WTC11 (cell line): Measurements from ENCODE around the gene PACSIN3. TPM values are rescaled to one million over a fixed set of nuclear protein-coding genes. Genes with fewer than 3 reads are reported as not detected.

ENCODE experiments used
- ATAC-seq: fragments of 200-7000 bp; cut with Tn5 transposase; 2 replicates; pipeline ENCODE4 v1.10.0; 2021; ENCODE audit warnings: mild to moderate bottlenecking, moderate library complexity
- CTCF ChIA-PET: fragments of 300-600 bp; sonication (Branson Sonifier 250); formaldehyde crosslinking; loops from one replicate; lab custom pipeline; 2021; ENCODE audit warnings: antibody characterized with exemption; lab: Charles Lee
- POLR2A ChIA-PET: fragments of 350-600 bp; sonication (Branson Sonifier 250); formaldehyde crosslinking; loops from one replicate; lab custom pipeline; 2021; ENCODE audit warnings: antibody characterized with exemption; lab: Charles Lee
- DNase-seq: peaks from one replicate; pipeline ENCODE4 v3.0.0; 2021; ENCODE audit warnings: low spot score
- H3K27ac Mint-ChIP-seq: 2 replicates; pipeline ENCODE4 v1.8.0; 2021; ENCODE audit warnings: mixed read lengths
- H3K27me3 Mint-ChIP-seq: 2 replicates; pipeline ENCODE4 v1.8.0; 2021; ENCODE audit warnings: low read depth, mild to moderate bottlenecking, moderate library complexity, mixed read lengths
- H3K36me3 Mint-ChIP-seq: 2 replicates; pipeline ENCODE4 v1.8.0; 2021; ENCODE audit warnings: mixed read lengths
- H3K4me1 Mint-ChIP-seq: 2 replicates; pipeline ENCODE4 v1.8.0; 2022; ENCODE audit warnings: mixed read lengths
- H3K4me3 Mint-ChIP-seq: 2 replicates; pipeline ENCODE4 v1.8.0; 2021; ENCODE audit warnings: mild to moderate bottlenecking, moderate library complexity, mixed read lengths
- H3K9me3 Mint-ChIP-seq: 2 replicates; pipeline ENCODE4 v1.8.0; 2021; ENCODE audit warnings: mixed read lengths
- ATF2 ChIP-seq: sonication (generic); formaldehyde crosslinking; IDR thresholded peaks from 2 replicates; pipeline ENCODE4 v1.8.1; 2022; ENCODE audit warnings: low read depth, missing genetic modification reagents, borderline replicate concordance
- CBFB ChIP-seq: sonication (generic); formaldehyde crosslinking; IDR thresholded peaks from 2 replicates; pipeline ENCODE4 v1.8.1; 2022; ENCODE audit warnings: mild to moderate bottlenecking, low read depth, missing genetic modification reagents
- CDX4 ChIP-seq: fragments of 250-450 bp; sonication (Bioruptor Pico); IDR thresholded peaks from 2 replicates; pipeline ENCODE4 v1.9.0; 2021; ENCODE audit warnings: moderate library complexity, mild to moderate bottlenecking, inconsistent platforms, borderline replicate concordance
- ETV6 ChIP-seq: sonication (generic); formaldehyde crosslinking; IDR thresholded peaks from 2 replicates; pipeline ENCODE4 v1.8.1; 2022; ENCODE audit warnings: mild to moderate bottlenecking, missing genetic modification reagents
- GTF2I ChIP-seq: fragments of 250-450 bp; sonication (Bioruptor Pico); conservative IDR thresholded peaks from 2 replicates; pipeline ENCODE4 v1.4.0; 2021; ENCODE audit warnings: mild to moderate bottlenecking
- HMGXB4 ChIP-seq: sonication (generic); formaldehyde crosslinking; IDR thresholded peaks from 2 replicates; pipeline ENCODE4 v1.8.1; 2023; ENCODE audit warnings: mild to moderate bottlenecking, moderate library complexity, missing genetic modification reagents
- JAZF1 ChIP-seq: fragments of 250-450 bp; sonication (Bioruptor Pico); IDR thresholded peaks from 2 replicates; pipeline ENCODE4 v1.9.0; 2021; ENCODE audit warnings: moderate library complexity, mild to moderate bottlenecking, inconsistent platforms
- MLX ChIP-seq: sonication (generic); formaldehyde crosslinking; IDR thresholded peaks from 2 replicates; pipeline ENCODE4 v1.8.1; 2023; ENCODE audit warnings: mild to moderate bottlenecking, missing genetic modification reagents, moderate library complexity
- MXD4 ChIP-seq: fragments of 250-450 bp; sonication (Bioruptor Pico); IDR thresholded peaks from 2 replicates; pipeline ENCODE4 v1.8.0; 2021; ENCODE audit warnings: mild to moderate bottlenecking, moderate library complexity, borderline replicate concordance
- NR2C2 ChIP-seq: sonication (generic); formaldehyde crosslinking; IDR thresholded peaks from 2 replicates; pipeline ENCODE4 v1.8.0; 2022; ENCODE audit warnings: mild to moderate bottlenecking, missing genetic modification reagents
- SMAD3 ChIP-seq: sonication (generic); formaldehyde crosslinking; IDR thresholded peaks from 2 replicates; pipeline ENCODE4 v1.8.0; 2022; ENCODE audit warnings: missing genetic modification reagents, mild to moderate bottlenecking, borderline replicate concordance
- SOX15 ChIP-seq: fragments of 250-450 bp; sonication (Bioruptor Pico); IDR thresholded peaks from 2 replicates; pipeline ENCODE4 v1.9.0; 2021; ENCODE audit warnings: mild to moderate bottlenecking
- TCF7 ChIP-seq: sonication (generic); formaldehyde crosslinking; IDR thresholded peaks from 2 replicates; pipeline ENCODE4 v1.8.0; 2022; ENCODE audit warnings: mild to moderate bottlenecking, low read depth, missing genetic modification reagents, moderate library complexity
- TEAD4 ChIP-seq: sonication (generic); formaldehyde crosslinking; IDR thresholded peaks from 2 replicates; pipeline ENCODE4 v1.8.0; 2022; ENCODE audit warnings: mild to moderate bottlenecking, missing genetic modification reagents
- ZNF281 ChIP-seq: sonication (generic); formaldehyde crosslinking; IDR thresholded peaks from 2 replicates; pipeline ENCODE4 v1.8.0; 2023; ENCODE audit warnings: mild to moderate bottlenecking, missing genetic modification reagents
- ZNF416 ChIP-seq: fragments of 250-450 bp; sonication (Bioruptor Pico); IDR thresholded peaks from 2 replicates; pipeline ENCODE4 v1.9.0; 2021; ENCODE audit warnings: mild to moderate bottlenecking, inconsistent platforms
- total RNA-seq: library from RNA; stranded (reverse); gene quantifications from 3 replicates; pipeline ENCODE4 v1.2.3, GENCODE V29; 2021
- TF ChIP-seq, protein P1 (sequence below): sonication (generic); formaldehyde crosslinking; IDR thresholded peaks from 2 replicates; pipeline ENCODE4 v1.8.1; 2022; ENCODE audit warnings: mild to moderate bottlenecking, missing genetic modification reagents, moderate library complexity, borderline replicate concordance

Gene PACSIN3
- total RNA-seq, 1 experiment from 2014 or later = 76.8 TPM

DNA sequence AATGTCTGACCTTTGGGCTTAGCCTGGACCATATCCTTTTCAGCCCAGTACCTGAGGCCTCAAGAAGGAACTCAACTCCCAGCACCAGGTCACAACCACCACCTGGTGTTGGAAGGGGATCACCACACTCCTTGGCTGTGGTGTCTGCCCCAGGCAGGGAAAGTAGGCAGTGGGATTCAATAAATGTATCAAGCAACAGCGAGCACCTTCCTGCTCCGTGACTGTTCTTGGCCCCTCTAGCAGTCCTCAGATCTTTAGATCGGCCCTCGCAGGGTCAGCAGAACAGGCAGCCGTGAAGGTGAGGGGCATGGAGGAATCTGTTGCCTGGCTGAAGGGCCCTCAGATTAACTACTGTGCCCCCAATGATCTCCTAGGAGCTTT is 25.5 kb downstream of the PACSIN3 start:
- TF ChIP-seq ZNF416 (CRISPR knock-in tag) = 0 out of 2 replicates have a peak, but pooled peaks have one; percentile 23
- TF ChIP-seq GTF2I = no peak
- no peak for TF ChIP-seq NR2C2 (CRISPR knock-in tag)
- peak; percentile 3 for ATAC-seq
- ChIA-PET CTCF (interaction anchor here (0.6 to 3.9 kb wide), 19 partner anchors 8 to 543 kb away, joined by 3 to 36 read pairs (median 5); partner anchors contain the start of genes CSTPP1 and NR1H3), POLR2A (no interaction called here)
- Mint-ChIP-seq H3K4me1 (0 out of 2 replicates have a peak, but pooled peaks cover 3% of the 10 kb centered on the region), H3K4me3 (no peak overlapping the region), H3K27ac (no peak overlapping the region; the same call in 1 of the 2 replicates), H3K36me3 (peaks cover 18% of the 10 kb centered on the region; the same call in 1 of the 2 replicates), H3K9me3 (no peaks in the 10 kb centered on the region), H3K27me3 (no peaks in the 10 kb centered on the region)
- DNase-seq = no peak

- peaks cover 20% of the 10 kb centered on the region for H3K4me1 Mint-ChIP-seq
- no peaks in the 10 kb centered on the region for H3K9me3 Mint-ChIP-seq
- H3K27ac Mint-ChIP-seq = no peak overlapping the region; the same call in 1 of the 2 replicates
- POLR2A ChIA-PET = no interaction called here
- DNase-seq (no peak), ATAC-seq (no peak)
- no peak for TF ChIP-seq TCF7 (CRISPR knock-in tag)
- no peak for TF ChIP-seq CBFB (CRISPR knock-in tag)
- TF ChIP-seq SMAD3 = no peak
- no peak for TF ChIP-seq JAZF1
- no peak for TF ChIP-seq ATF2 (CRISPR knock-in tag)
- no peak for TF ChIP-seq MXD4
- TF ChIP-seq ZNF281 = no peak
- TF ChIP-seq, protein P1, sequence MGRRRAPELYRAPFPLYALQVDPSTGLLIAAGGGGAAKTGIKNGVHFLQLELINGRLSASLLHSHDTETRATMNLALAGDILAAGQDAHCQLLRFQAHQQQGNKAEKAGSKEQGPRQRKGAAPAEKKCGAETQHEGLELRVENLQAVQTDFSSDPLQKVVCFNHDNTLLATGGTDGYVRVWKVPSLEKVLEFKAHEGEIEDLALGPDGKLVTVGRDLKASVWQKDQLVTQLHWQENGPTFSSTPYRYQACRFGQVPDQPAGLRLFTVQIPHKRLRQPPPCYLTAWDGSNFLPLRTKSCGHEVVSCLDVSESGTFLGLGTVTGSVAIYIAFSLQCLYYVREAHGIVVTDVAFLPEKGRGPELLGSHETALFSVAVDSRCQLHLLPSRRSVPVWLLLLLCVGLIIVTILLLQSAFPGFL (CRISPR knock-in tag) = no peak
- no peak for TF ChIP-seq TEAD4 (CRISPR knock-in tag)
- no peak for TF ChIP-seq SOX15 (CRISPR knock-in tag)
- no peak for TF ChIP-seq CDX4 (CRISPR knock-in tag)
- no peak for TF ChIP-seq MLX
- no peak for TF ChIP-seq HMGXB4
- no peak for TF ChIP-seq ETV6 (CRISPR knock-in tag)
- CTCF ChIA-PET = interaction anchor here (1.0 kb wide), 1 partner anchor 101 kb away, joined by 4 read pairs; no protein-coding TSS in a partner anchor
- no peaks in the 10 kb centered on the region for H3K36me3 Mint-ChIP-seq
- H3K27me3 Mint-ChIP-seq = no peaks in the 10 kb centered on the region
- H3K4me3 Mint-ChIP-seq = no peak overlapping the region
These were observed 28.0 kb downstream of the PACSIN3 start for GRCh38 chr11:47158242-47158641.
